H9 (cell line): ENCODE results near the gene ITPKB. TPM values are rescaled to one million over a fixed set of nuclear protein-coding genes. Genes with fewer than 3 reads are reported as not detected.

ENCODE experiments used
- DNase-seq: peaks from one replicate; pipeline ENCODE4 v3.0.0-alpha.2; 2017
- H2AFZ ChIP-seq: one replicate; pipeline ENCODE4 v1.6.1; 2013; ENCODE audit warnings: mild to moderate bottlenecking, low read length, control low read depth, moderate library complexity
- H2AK5ac ChIP-seq: 2 replicates; pipeline ENCODE4 v1.6.1; 2013; ENCODE audit warnings: low read length, control low read depth, mixed read lengths; ENCODE audit not compliant: insufficient read length
- H2BK120ac ChIP-seq: one replicate; pipeline ENCODE4 v1.6.1; 2013; ENCODE audit warnings: low read depth, mild to moderate bottlenecking, low read length, control low read depth, inconsistent platforms; ENCODE audit not compliant: poor library complexity, severe bottlenecking
- H2BK12ac ChIP-seq: 2 replicates; pipeline ENCODE4 v1.6.1; 2013; ENCODE audit warnings: low read length, control low read depth, mixed read lengths, low read depth; ENCODE audit not compliant: insufficient read length
- H2BK15ac ChIP-seq: 2 replicates; pipeline ENCODE4 v1.6.1; 2013; ENCODE audit warnings: low read depth, low read length, control low read depth
- H2BK20ac ChIP-seq: one replicate; pipeline ENCODE4 v1.6.1; 2013; ENCODE audit warnings: low read depth, mild to moderate bottlenecking, low read length, control low read depth, inconsistent platforms; ENCODE audit not compliant: poor library complexity, severe bottlenecking
- H2BK5ac ChIP-seq: 2 replicates; pipeline ENCODE4 v1.6.1; 2013; ENCODE audit warnings: low read length, control low read depth, mixed read lengths; ENCODE audit not compliant: insufficient read length
- H3K14ac ChIP-seq: 2 replicates; pipeline ENCODE4 v1.6.1; 2013; ENCODE audit warnings: low read length, control low read depth; ENCODE audit not compliant: insufficient read depth
- H3K18ac ChIP-seq: 2 replicates; pipeline ENCODE4 v1.6.1; 2013; ENCODE audit warnings: low read depth, mild to moderate bottlenecking, mixed read lengths, low read length, control low read depth; ENCODE audit not compliant: insufficient read length
- H3K23ac ChIP-seq: 2 replicates; pipeline ENCODE4 v1.6.1; 2013; ENCODE audit warnings: low read length, control low read depth, mixed read lengths, low read depth; ENCODE audit not compliant: insufficient read length
- H3K23me2 ChIP-seq: 2 replicates; pipeline ENCODE4 v1.6.1; 2013; ENCODE audit warnings: low read depth, mild to moderate bottlenecking, mixed read lengths, low read length, control low read depth; ENCODE audit not compliant: insufficient read length, poor library complexity, severe bottlenecking
- H3K27ac ChIP-seq: 2 replicates; pipeline ENCODE4 v1.5.1; 2013; ENCODE audit warnings: low read length, control low read depth, mixed read lengths, low read depth; ENCODE audit not compliant: insufficient read length
- H3K27me3 ChIP-seq: 2 replicates; pipeline ENCODE4 v1.6.1; 2013; ENCODE audit warnings: low read length, control low read depth, inconsistent platforms; ENCODE audit not compliant: insufficient read depth
- H3K4ac ChIP-seq: 2 replicates; pipeline ENCODE4 v1.6.1; 2013; ENCODE audit warnings: low read depth, mild to moderate bottlenecking, control low read depth, inconsistent platforms, low read length, moderate library complexity
- H3K4me1 ChIP-seq: 2 replicates; pipeline ENCODE4 v1.6.1; 2013; ENCODE audit warnings: low read length, control low read depth, inconsistent platforms; ENCODE audit not compliant: insufficient read depth
- H3K4me2 ChIP-seq: 2 replicates; pipeline ENCODE4 v1.6.1; 2013; ENCODE audit warnings: low read length, control low read depth, mixed read lengths; ENCODE audit not compliant: insufficient read length, insufficient read depth
- H3K56ac ChIP-seq: 2 replicates; pipeline ENCODE4 v1.6.1; 2013; ENCODE audit warnings: low read depth, mild to moderate bottlenecking, mixed read lengths, low read length, control low read depth; ENCODE audit not compliant: insufficient read length
- H3K79me1 ChIP-seq: 2 replicates; pipeline ENCODE4 v1.6.1; 2013; ENCODE audit warnings: low read depth, mild to moderate bottlenecking, moderate library complexity, low read length, control low read depth, inconsistent platforms; ENCODE audit not compliant: insufficient read depth, poor library complexity, severe bottlenecking
- H3K79me2 ChIP-seq: 2 replicates; pipeline ENCODE4 v1.6.1; 2013; ENCODE audit warnings: low read length, control low read depth, inconsistent platforms; ENCODE audit not compliant: insufficient read depth
- H3K9ac ChIP-seq: 2 replicates; pipeline ENCODE4 v1.6.1; 2013; ENCODE audit warnings: low read length, control low read depth, mixed read lengths; ENCODE audit not compliant: insufficient read length; ENCODE audit errors: extremely low read depth
- H3K9me3 ChIP-seq: one replicate; pipeline ENCODE4 v1.6.1; 2013; ENCODE audit warnings: low read depth, low read length, inconsistent platforms; ENCODE audit not compliant: control insufficient read depth
- H3T11ph ChIP-seq: one replicate; pipeline ENCODE4 v1.6.1; 2013; ENCODE audit warnings: mild to moderate bottlenecking, low read length, control low read depth, inconsistent platforms
- H4K20me1 ChIP-seq: one replicate; pipeline ENCODE4 v1.6.1; 2013; ENCODE audit not compliant: control insufficient read depth, insufficient read length, insufficient read depth
- H4K5ac ChIP-seq: 2 replicates; pipeline ENCODE4 v1.6.1; 2013; ENCODE audit warnings: low read depth, mild to moderate bottlenecking, mixed read lengths, low read length, control low read depth; ENCODE audit not compliant: insufficient read length
- H4K8ac ChIP-seq: replicated peaks from 2 replicates; pipeline ENCODE4 v1.6.1; 2013; ENCODE audit warnings: low read length, control low read depth, mixed read lengths, low read depth; ENCODE audit not compliant: insufficient read length
- H4K91ac ChIP-seq: 2 replicates; pipeline ENCODE4 v1.6.1; 2013; ENCODE audit warnings: low read depth, mild to moderate bottlenecking, moderate library complexity, mixed read lengths, low read length, control low read depth; ENCODE audit not compliant: insufficient read length
- H3K27ac Mint-ChIP-seq, 3 experiments: 2 replicates in 2 of 3; 3 replicates in 1 of 3; pipeline ENCODE4 v1.8.0; 2020 to 2021; ENCODE audit warnings: mixed read lengths in 3 of 3, mild to moderate bottlenecking in 1 of 3, moderate library complexity in 1 of 3
- H3K27me3 Mint-ChIP-seq: 2 replicates; pipeline ENCODE4 v1.8.0; 2021; ENCODE audit warnings: low read depth, mild to moderate bottlenecking, moderate library complexity, mixed read lengths
- H3K36me3 Mint-ChIP-seq, 3 experiments: 2 replicates in 2 of 3; 3 replicates in 1 of 3; pipeline ENCODE4 v1.8.0; 2020 to 2021; ENCODE audit warnings: low read depth in 3 of 3, mixed read lengths in 3 of 3; ENCODE audit not compliant: insufficient read depth in 1 of 3
- H3K4me1 Mint-ChIP-seq, 2 experiments: 2 replicates each; pipeline ENCODE4 v1.8.0; 2020; ENCODE audit warnings: mixed read lengths in 2 of 2
- H3K4me3 Mint-ChIP-seq, 2 experiments: 2 replicates in 1 of 2; 3 replicates in 1 of 2; pipeline ENCODE4 v1.8.0; 2020 to 2021; ENCODE audit warnings: mild to moderate bottlenecking in 2 of 2, mixed read lengths in 2 of 2, moderate library complexity in 1 of 2
- H3K9me3 Mint-ChIP-seq, 2 experiments: 2 replicates in 1 of 2; 3 replicates in 1 of 2; pipeline ENCODE4 v1.8.0; 2020; ENCODE audit warnings: mild to moderate bottlenecking in 2 of 2, mixed read lengths in 2 of 2, moderate library complexity in 1 of 2
- CTCF ChIP-seq: fragments of 200-600 bp; sonication (generic); conservative IDR thresholded peaks from 3 replicates; pipeline ENCODE4 v1.8.0; 2021; ENCODE audit warnings: antibody characterized with exemption, mild to moderate bottlenecking
- WGBS: extraction: QIAGEN DNeasy Blood & Tissue Kit; methylation state at CpG from one replicate; pipeline ENCODE4 v1.1.7; 2013; ENCODE audit warnings: missing lambda C conversion rate, low lambda C conversion rate, mixed read lengths; ENCODE audit not compliant: insufficient read length; ENCODE audit errors: extremely low coverage; 5-methylcytosine and 5-hydroxymethylcytosine counted together
- total RNA-seq: library from RNA; stranded (reverse); gene quantifications from 2 replicates; pipeline ENCODE4 v1.2.1, GENCODE V29; 2021

ITPKB gene
- total RNA-seq, 1 experiment from 2014 or later = 3.8 TPM

DNA sequence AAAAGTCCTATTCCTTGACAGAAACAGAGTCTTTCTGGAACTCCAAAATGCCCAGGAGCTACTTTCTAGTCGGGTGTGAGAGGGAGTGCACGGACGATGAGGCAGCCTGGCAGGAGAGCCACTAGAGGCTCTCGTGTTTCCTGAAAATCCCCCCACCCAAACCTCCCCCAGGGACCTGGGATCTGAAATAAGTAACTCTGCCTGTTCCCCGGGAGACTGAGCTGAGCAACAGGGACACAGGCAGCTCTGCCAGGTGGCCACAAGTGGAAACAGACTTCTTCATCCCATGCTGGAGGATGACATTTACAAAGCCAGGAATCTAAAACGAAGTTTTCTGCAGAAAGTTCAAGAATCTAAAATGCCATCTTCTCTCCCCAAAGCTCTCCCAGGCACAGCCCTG lies 77.1 kb downstream of the ITPKB start:
- Mint-ChIP-seq H3K4me1 (peaks cover 42 to 56% of the 10 kb centered on the region in 2 experiments), H3K36me3 (no peaks in the 10 kb centered on the region), H3K4me3 (no peak overlapping the region), H3K9me3 (no peaks in the 10 kb centered on the region), H3K27ac (peak overlapping the region in 1 of 3 experiments; percentile 39; a peak in 2 of 7 replicates), H3K27me3 (peaks cover 8% of the 10 kb centered on the region)
- WGBS = no CpG with 5 or more reads among the region's 6 CpGs
- Histone ChIP-seq H2BK20ac (no peak overlapping the region), H2BK5ac (no peak overlapping the region), H2AK5ac (no peak overlapping the region), H4K91ac (no peak overlapping the region), H3K27me3 (no peaks in the 10 kb centered on the region), H3K56ac (no peak overlapping the region), H3K4ac (no peak overlapping the region), H3K79me1 (no peaks in the 10 kb centered on the region), H3K79me2 (no peaks in the 10 kb centered on the region), H3K23me2 (no peaks in the 10 kb centered on the region), H3K9me3 (no peaks in the 10 kb centered on the region), H3K18ac (no peak overlapping the region), H3T11ph (no peak overlapping the region), H2AFZ (no peak overlapping the region), H3K4me2 (no peak overlapping the region), H3K23ac (no peak overlapping the region), H4K20me1 (no peaks in the 10 kb centered on the region), H2BK12ac (no peak overlapping the region), H4K5ac (no peak overlapping the region), H3K14ac (no peak overlapping the region), H4K8ac (no peak overlapping the region), H3K27ac (no peak overlapping the region), H3K4me1 (peaks cover 2% of the 10 kb centered on the region; the same call in 1 of the 2 replicates), H2BK120ac (no peak overlapping the region), H2BK15ac (no peak overlapping the region), H3K9ac (no peak overlapping the region)
- TF ChIP-seq CTCF = no peak
- DNase-seq = no peak
